ENCODE data around the gene KAZN.

GRCh38 chr1:15011160-15011559 is 412.7 kb downstream of the KAZN start:
- no peak for TF ChIP-seq CTCF (IDR thresholded peaks at IDR 0.05)
- TF ChIP-seq EP300 (IDR thresholded peaks at IDR 0.05) = no peak
- no peak for TF ChIP-seq POLR2A (IDR thresholded peaks at IDR 0.05)
